ENCODE data around the gene FGF12.

The FGF12 gene

DNA sequence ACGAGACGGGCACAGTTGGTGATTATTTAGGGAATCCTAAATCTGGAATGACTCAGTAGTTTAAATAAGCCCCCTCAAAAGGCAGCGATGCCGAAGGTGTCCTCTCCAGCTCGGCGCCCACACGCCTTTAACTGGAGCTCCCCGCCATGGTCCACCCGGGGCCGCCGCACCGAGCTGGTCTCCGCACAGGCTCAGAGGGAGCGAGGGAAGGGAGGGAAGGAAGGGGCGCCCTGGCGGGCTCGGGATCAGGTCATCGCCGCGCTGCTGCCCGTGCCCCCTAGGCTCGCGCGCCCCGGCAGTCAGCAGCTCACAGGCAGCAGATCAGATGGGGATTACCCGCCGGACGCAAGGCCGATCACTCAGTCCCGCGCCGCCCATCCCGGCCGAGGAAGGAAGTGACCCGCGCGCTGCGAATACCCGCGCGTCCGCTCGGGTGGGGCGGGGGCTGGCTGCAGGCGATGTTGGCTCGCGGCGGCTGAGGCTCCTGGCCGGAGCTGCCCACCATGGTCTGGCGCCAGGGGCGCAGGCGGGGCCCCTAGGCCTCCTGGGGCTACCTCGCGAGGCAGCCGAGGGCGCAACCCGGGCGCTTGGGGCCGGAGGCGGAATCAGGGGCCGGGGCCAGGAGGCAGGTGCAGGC, 318.0 kb downstream of the FGF12 start:
- no peak for DNase-seq

DNA sequence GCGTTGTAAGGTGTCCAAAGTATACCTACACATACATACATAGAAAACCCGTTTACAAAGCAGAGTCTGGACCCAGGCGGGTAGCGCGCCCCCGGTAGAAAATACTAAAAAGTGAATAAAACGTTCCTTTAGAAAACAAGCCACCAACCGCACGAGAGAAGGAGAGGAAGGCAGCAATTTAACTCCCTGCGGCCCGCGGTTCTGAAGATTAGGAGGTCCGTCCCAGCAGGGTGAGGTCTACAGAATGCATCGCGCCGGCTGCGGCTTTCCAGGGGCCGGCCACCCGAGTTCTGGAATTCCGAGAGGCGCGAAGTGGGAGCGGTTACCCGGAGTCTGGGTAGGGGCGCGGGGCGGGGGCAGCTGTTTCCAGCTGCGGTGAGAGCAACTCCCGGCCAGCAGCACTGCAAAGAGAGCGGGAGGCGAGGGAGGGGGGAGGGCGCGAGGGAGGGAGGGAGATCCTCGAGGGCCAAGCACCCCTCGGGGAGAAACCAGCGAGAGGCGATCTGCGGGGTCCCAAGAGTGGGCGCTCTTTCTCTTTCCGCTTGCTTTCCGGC, 318.6 kb downstream of the FGF12 start:
- no peak for DNase-seq

DNA sequence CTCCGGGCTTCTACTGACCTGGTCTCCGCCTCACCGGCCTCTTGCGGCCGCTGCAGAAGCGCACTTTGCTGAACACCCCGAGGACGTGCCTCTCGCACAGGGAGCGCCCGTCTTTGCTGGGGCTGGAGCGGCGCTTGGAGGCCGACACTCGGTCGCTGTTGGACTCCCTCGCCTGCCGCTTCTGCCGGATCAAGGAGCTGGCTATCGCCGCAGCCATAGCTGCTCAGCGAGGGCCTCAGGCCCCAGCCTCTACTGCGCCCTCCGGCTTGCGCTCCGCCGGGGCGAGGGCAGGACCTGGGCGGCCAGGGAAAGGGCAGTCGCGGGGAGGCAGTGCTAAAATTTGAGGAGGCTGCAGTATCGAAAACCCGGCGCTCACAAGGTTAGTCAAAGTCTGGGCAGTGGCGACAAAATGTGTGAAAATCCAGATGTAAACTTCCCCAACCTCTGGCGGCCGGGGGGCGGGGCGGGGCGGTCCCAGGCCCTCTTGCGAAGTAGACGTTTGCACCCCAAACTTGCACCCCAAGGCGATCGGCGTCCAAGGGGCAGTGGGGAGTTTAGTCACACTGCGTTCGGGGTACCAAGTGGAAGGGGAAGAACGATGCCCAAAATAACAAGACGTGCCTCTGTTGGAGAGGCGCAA, 319.2 kb downstream of the FGF12 start:
- DNase-seq = no peak

DNA sequence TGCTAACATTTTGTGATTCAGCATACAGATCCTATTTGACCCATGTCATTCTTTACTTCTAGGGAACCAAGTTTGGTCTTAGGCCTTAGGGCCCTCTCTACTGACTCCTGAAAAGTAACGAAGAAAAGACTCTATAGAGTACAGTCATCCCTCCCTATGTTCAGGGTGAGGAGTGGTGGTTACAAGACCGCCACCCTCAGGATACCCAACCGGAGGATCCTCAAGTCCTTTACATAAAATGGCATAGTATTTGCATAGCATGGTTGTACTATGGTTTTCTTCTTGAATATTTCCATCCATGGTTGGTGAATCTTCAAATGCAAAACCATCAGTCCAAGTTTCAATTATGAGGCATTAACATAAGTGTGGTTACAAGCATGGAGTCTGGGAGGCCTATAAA, 327.6 kb downstream of the FGF12 start:
- no peak for DNase-seq

DNA sequence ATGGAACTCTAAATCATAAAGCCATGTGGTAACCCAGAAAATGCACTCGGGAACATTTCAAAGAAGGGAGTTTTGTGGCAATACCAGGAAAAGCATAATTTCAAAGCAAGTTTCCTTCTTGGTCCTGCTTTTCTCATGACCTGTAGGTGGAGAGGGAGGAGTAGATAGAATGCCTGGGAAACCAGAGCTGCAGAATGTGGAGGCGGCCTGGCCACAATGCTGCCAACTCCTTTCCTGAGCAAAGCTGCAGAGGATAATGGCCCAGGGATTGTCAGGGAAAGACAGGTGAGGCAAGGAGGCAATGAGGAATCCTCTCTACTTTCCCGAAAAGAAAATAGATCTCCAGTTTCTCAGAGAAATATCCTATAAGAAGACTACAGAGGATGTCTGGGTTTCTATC, 330.3 kb downstream of the FGF12 start:
- DNase-seq = no peak

DNA sequence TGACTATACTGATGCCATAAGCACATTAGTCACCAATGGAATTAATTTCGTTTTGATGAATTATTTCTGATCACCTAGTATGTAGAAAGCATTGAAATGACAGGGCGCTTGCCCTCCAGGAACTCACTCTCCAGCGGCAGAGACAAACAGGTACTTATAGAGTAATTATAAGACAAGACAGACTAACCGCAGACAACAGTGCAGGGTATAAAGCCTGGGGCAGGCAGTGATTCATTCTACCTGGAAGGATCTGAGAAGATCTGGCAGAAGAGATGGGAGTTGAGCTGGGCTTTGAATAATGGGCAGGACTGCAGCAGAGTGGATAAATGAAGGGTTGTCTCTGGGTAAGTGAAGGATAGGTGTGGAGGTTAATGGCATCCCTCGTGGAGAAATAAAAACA, 331.8 kb downstream of the FGF12 start:
- no peak for DNase-seq

DNA sequence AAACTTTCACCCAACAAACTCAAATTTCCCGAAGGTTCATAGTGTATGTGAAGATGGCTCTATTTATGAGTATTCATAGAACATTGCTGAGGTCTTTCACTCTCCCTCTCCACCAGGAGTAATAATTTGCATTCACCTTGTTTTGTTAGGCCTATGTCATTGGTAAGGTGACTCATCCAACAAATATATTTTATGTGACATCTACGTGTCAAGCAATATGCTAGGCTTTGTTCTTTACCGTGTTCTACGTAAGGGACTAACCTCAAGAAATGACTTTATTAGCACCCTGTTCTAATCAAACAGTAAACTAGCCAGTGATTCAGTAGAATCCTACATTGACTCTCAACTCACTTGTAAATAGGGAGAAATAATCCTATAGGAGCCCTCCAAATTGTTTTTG, 334.4 kb downstream of the FGF12 start:
- no peak for DNase-seq

DNA sequence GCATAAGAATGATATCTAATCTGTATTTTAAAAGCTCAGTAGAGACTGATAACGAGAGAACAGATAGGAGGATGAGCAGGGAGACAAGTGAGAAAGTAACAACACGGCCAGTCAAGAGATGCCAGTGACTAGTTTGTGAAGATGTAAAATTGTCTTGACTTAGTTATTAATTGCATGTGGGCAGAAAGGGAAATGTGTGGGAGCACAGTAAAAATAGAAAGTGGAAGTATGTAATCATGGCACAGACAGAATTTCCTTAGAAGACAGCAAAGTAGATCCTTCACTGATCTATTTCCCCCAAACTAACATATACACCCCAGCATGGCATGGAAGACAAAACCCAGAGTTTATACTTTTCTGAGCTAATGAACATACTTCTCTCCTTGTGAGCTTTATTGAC, 344.5 kb downstream of the FGF12 start:
- DNase-seq = no peak

DNA sequence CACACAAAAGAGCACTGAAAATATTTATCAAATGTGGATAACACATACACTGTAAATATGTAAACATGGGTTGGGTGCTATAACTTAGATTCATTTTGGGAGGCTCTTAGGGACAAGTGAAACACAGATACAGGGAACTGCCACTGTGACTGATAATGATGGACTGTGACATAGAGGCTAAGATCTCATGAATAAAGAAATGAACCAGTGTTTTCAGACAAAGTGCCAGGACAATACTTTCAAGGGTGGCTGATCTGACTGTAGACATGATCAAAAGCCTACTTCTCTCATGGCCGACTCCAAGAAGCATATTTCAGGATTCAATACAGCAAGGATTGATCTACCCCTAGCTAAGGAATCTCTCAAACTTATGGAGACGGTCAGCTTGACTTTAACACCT, 353.8 kb downstream of the FGF12 start:
- DNase-seq = no peak

DNA sequence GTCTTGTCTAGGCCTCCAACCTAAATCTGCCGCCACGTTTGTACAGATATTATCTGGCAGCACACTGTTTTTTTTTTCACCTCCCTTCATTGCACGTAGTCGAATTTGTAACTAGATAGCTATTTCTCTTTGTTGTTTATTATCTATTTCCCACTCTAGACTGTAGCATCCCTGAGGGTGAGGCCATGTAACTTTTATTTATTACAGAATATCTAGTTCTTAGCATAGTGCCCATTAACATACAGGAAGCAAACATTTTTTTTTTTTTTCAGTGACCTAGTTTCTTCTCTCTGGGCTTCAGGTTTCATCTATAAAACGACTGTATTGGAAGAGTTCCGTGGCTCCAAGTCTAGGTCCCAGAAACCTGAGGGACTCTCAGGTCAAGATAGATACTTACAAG, 354.3 kb downstream of the FGF12 start:
- DNase-seq = no peak

DNA sequence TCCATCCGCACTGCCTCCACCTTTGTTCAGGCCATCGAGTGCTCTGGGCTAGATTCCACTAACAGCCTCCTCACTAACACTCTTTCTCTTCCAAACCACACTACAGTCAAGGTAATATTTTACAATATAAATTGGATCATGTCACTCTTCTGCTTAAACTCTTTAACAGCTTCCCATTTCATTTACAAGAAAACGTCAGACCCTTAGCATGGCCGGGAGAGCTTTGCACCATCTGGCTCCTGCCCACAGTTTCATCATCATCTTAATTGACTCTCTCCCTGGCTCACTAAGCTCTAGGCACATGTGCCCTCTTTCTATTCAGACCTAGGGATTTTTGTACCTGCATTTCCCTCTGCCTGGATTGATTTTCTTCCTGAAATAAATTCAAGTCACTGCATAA, 354.7 kb downstream of the FGF12 start:
- DNase-seq = no peak

DNA sequence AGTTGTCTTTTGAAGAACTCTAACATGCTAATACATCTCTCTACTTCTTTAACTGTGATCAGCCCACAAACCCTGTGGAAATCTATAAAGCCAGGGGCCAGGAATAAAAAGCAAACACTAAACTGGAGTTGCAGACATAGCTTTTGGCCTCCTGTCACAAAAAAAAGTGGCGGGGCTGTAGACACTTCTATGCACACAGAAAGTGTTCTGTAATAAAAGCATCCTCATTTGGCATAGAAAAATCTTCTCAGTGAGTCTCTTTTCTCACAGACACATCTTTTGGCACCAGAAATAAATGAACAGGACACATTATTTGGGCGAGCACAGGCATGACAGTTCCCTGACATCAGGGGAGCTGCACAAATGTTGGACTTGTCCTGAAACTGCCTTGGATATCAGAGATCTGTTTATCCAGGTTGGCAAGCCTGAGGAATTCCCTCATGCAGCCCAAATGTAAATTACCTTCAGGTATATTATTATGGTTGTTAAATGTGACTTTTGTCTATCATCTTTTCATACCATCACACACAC, 355.4 kb downstream of the FGF12 start:
- no peak for DNase-seq

DNA sequence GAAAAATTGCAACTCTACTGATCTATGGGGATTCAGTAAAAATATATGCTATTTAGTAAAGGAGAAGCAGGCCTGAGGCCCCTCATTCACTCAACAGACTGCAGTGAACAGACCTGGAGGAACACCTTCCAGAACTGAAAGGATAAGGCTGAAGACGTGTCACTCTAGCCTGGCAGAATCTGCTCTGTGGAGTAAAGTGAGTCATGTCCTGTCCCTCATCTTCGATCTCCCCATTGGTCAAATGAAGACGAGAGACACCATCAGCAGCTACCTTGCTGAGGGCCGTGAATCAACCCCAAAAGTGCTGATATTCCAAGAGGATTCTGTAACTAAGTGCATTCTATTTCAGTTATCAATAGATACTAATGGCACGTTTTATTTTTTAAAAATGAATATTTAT, 359.7 kb downstream of the FGF12 start:
- DNase-seq = no peak

DNA sequence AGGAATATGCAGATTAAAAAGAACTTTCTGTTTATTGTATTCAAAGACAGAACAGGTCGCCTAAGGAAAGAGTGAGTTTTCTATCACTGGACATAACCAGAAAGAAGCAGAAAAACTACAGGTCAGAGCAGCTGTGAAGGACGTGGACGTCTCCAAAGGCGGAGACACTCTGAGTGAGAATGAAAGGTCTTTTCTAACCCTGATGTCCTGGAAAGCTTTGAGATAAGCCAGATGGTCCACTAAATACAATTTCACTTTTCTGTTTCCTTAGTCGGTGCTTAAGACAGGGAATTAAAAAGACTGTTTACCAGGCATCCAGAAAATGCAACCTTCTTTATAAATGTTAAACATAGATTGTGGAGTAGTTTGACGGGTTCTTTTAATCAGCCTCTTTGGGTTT, 360.4 kb downstream of the FGF12 start:
- DNase-seq = no peak

DNA sequence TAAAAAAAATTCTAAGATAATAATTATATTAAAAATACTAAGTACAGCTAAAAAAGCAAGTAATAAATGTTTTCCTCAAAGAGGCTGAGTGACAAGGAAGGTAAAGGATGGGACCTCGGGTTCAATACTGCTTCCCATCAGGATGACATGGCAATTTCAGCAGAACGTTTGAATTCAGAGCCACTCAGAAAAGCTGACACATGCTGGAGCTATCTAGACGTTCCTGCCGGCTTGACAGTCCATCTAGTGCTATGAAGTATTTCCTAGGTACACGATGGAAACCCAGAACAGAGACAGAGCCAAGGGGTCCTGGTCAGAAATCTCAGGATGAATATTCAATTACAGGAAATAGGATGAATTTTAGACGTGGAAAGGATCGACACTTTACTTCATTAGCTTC, 361.8 kb downstream of the FGF12 start:
- DNase-seq = no peak

DNA sequence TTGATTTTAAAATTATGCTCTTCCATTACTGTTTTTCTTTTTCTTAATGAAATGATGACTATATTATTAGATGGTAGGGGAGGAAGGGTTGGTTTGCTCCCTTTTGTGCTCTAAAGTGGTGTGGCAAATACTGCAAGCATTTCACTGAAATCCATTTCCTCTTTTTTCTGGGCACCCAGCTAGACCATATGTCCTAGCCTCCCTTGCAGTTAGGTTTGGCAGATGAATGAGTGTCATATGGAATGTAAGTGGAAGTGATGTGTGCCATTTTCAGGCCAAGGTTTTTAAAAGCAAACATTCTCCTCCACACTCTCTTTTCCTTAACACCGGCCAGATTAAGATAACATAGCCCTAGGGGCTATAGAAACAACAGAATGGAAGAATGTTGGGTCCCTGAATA, 363.0 kb downstream of the FGF12 start:
- no peak for DNase-seq

DNA sequence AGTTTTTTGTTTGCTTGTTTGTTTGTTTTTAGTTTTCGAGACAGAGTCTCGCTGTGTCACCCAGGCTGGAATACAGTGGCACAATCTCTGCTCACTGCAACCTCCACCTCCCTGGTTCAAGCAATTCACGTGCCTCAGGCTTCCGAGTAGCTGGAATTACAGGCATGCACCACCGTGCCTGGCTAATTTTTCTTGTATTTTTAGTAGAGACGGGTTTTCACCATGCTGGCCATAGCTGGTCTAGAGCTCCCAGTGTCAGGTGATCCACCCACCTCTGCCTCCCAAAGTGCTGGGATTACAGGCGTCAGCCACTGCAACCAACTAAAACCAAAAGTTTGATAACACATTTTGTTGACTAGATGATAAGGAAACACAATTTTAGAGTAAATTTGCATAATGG, 372.7 kb downstream of the FGF12 start:
- DNase-seq = no peak

DNA sequence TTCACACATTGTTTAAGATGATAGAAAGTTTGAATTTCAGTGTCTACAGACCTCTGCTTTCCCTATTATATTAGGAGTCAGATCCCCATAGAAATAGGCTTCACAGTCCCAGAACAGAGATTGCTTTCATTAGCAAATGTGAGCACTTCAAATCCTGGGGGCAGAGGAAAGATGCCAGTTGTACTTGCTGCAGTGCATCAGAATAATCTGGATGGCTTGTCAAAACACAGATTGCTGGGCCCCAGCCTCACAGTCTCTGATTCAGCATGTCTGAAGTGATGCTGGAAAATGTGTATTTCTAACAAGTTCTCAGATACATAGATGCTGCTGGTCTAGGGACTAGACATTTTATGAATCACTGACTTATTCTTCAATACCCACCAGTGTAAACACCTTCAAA, 375.2 kb downstream of the FGF12 start:
- no peak for DNase-seq

DNA sequence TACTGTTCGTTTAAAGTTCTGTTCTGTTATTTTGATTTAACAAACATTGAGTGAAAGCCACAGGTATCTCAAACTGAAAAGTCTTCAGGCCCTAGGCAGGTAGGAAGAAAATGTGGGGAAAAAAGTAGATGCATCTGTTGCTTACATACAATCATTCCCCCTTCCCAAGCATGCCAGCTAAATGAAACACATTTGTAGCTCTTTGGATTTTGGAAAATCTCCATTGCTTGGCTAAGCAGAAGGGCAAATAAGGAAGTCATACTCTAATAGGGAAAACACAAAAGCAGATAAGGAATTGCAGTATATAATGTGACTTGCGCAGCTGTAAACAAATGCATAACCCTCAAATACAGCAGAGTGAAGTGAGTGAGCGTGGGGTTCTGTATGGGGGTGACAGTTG, 375.9 kb downstream of the FGF12 start:
- no peak for DNase-seq

DNA sequence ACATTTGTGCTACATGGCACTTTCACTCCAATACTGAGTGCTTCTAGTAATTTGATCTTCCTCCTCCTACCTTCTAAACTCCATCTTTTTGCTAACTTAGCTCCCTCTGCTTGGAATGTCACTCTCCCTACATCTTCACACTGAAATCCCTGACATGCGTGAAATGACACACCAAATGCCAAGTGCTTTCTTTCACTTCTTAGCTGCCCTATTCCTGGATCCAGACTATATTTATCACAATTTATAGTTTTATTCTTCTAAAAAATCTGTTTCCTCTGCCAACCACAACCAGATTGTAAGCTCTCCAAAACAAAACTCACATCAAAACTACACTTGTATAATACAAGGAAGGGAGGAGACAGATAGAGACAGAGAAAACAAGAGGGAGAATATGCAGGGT, 387.3 kb downstream of the FGF12 start:
- DNase-seq = no peak

DNA sequence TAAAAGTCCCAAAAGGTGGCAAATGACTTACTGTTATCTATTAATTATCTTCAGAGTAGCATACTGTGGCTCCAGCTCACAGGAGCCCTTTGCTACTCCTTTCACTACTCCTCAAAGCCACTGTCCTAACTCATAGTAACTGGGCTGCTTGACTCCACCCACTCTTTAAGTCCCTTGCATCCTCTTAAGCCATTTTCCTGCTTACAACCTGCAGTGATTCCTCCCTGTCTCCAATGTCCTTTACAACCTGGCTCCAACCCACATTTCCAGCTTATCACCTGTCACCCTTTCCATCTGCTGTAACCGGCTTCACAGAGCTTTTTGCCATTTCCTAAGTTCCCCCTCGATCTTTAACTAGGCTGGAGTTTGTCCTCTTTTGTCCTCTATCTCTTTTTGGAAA, 388.1 kb downstream of the FGF12 start:
- DNase-seq = no peak

DNA sequence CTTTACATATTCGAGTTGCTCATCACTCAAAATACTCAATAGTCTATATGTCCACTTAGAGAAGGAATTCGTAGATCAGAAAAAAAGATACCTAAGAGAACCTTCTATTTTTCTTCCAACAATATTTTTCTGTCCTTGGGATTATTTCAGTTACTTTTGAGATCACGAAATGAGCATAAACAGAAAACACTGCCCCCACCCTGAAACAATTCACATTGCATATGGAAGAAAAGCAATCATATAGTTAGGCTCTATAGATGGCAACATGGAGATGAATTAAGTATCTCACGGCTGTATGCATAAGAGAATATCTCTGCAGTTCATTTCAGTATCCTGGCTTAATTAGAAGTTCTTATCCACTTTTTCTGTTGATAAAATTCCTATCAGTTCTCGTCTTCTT, 391.1 kb downstream of the FGF12 start:
- DNase-seq = no peak

DNA sequence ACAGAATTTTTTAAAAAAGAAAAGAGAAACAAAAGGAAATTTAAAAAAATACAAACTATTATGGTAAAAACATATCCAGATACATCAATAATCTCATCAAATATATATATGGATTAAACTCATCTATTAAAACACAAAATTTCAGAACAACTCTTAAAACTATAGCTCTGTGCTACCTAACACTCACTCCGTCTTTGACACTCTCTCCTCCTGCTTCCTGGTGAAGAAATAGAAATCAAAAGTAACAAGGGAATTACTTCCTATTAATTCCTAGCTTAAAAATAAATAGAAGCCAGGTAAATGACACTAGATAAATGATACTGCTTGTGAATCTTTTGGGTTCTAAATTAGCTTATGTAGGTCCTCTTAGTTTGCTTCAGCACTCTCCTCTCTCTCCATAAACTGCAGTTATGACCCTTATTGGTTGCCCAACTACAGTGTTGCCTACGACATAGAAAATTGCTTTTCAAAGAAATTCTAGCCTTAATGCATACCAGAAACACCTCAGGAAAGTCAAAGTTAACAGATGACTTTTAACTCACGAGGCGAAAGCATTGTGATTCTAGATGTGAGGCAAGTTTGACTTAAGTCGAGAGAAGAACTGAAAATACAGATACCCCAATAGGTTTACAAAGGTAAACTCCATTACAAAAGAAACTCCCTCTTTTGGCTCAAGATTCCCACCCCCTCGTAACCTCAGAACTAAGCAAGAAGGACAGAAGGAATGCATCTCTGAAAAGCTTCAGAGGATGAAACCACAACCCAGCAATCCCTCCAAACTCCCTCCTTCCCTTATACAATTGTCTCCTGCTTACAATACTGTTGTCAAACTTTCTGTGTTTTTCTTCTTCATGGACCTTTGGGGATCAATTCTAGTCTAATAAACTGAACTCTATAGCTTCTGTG, 394.7 kb downstream of the FGF12 start:
- DNase-seq = no peak

All from CD4-positive, alpha-beta T cell treated with Interleukin-17A for 1 hour (primary cell).